ENCODE data around the gene ARHGEF7.

ARHGEF7 gene

GRCh38 chr13:111153279-111153976 is 38.3 kb downstream of the ARHGEF7 start:
- H3K9ac ChIP-seq (ENCODE audit: low read length) = peak overlapping the region; percentile 91
- no peaks in the 10 kb centered on the region for H3K36me3 ChIP-seq (ENCODE audit: control insufficient read depth, insufficient read depth, low read length)
- H3K27me3 ChIP-seq (ENCODE audit: insufficient read depth, low read length, poor library complexity) = no peaks in the 10 kb centered on the region
- DNase-seq = peak; percentile 97
- peak overlapping the region; percentile 99 for H4K8ac ChIP-seq (ENCODE audit: low read depth, low read length)
- peak overlapping the region; percentile 95 for H3K56ac ChIP-seq (ENCODE audit: low read length)
- H4K5ac ChIP-seq (ENCODE audit: low read length) = no peak overlapping the region
- H3K23ac ChIP-seq (ENCODE audit: low read length) = no peak overlapping the region
- H3K4ac ChIP-seq (ENCODE audit: low read depth, low read length) = peak overlapping the region; percentile 74
- H3K4me3 ChIP-seq (ENCODE audit: low read length) = peak overlapping the region; percentile 75
- peaks cover 3% of the 10 kb centered on the region for H3K4me1 ChIP-seq (ENCODE audit: control insufficient read depth, low read depth, low read length)
- WGBS (ENCODE audit: extremely low coverage, insufficient coverage, low lambda C conversion rate) = no CpG with 5 or more reads among the region's 84 CpGs
- peak overlapping the region; percentile 15 for H3K4me2 ChIP-seq (ENCODE audit: low read length)
- peak overlapping the region; percentile 92 for H3K27ac ChIP-seq (ENCODE audit: low read depth, low read length)
- H2BK120ac ChIP-seq (ENCODE audit: low read depth, low read length) = no peak overlapping the region
- H3K18ac ChIP-seq (ENCODE audit: low read length) = peak overlapping the region; percentile 75
- no peak overlapping the region for H2BK15ac ChIP-seq (replicated peaks; ENCODE audit: low read depth)
- no peak overlapping the region for H2BK5ac ChIP-seq (ENCODE audit: low read length)
- peaks cover 19% of the 10 kb centered on the region for H3K79me2 ChIP-seq (ENCODE audit: control insufficient read depth, insufficient read depth, low read length)
- H3K79me1 ChIP-seq (ENCODE audit: low read length) = peaks cover 10% of the 10 kb centered on the region
- no peak overlapping the region for H2AK5ac ChIP-seq (ENCODE audit: low read length)

GRCh38 chr13:111153977-111154332 is 38.8 kb downstream of the ARHGEF7 start:
- Histone ChIP-seq H4K5ac (ENCODE audit: low read length) (no peak overlapping the region), H3K27me3 (ENCODE audit: insufficient read depth, low read length, poor library complexity) (no peaks in the 10 kb centered on the region), H2AK5ac (ENCODE audit: low read length) (no peak overlapping the region), H3K79me1 (ENCODE audit: low read length) (peaks cover 12% of the 10 kb centered on the region), H3K56ac (ENCODE audit: low read length) (peak overlapping the region; percentile 95), H3K4me1 (ENCODE audit: control insufficient read depth, low read depth, low read length) (peaks cover 3% of the 10 kb centered on the region), H4K8ac (ENCODE audit: low read depth, low read length) (no peak overlapping the region), H3K79me2 (ENCODE audit: control insufficient read depth, insufficient read depth, low read length) (peaks cover 21% of the 10 kb centered on the region), H2BK15ac (replicated peaks; ENCODE audit: low read depth) (no peak overlapping the region), H3K4me2 (ENCODE audit: low read length) (peak overlapping the region; percentile 87), H3K4ac (ENCODE audit: low read depth, low read length) (peak overlapping the region; percentile 74), H3K4me3 (ENCODE audit: low read length) (peak overlapping the region; percentile 75), H3K23ac (ENCODE audit: low read length) (no peak overlapping the region), H3K27ac (ENCODE audit: low read depth, low read length) (peak overlapping the region; percentile 92), H2BK120ac (ENCODE audit: low read depth, low read length) (no peak overlapping the region), H3K9ac (ENCODE audit: low read length) (peak overlapping the region; percentile 88), H3K18ac (ENCODE audit: low read length) (peak overlapping the region; percentile 47), H3K36me3 (ENCODE audit: control insufficient read depth, insufficient read depth, low read length) (no peaks in the 10 kb centered on the region), H2BK5ac (ENCODE audit: low read length) (no peak overlapping the region)
- DNase-seq = no peak
- WGBS (ENCODE audit: extremely low coverage, insufficient coverage, low lambda C conversion rate) = no CpG with 5 or more reads among the region's 31 CpGs

GRCh38 chr13:111156421-111156820 is 41.3 kb downstream of the ARHGEF7 start:
- Histone ChIP-seq H3K4ac (ENCODE audit: low read depth, low read length) (no peak overlapping the region), H4K8ac (ENCODE audit: low read depth, low read length) (no peak overlapping the region), H3K4me2 (ENCODE audit: low read length) (no peak overlapping the region), H3K36me3 (ENCODE audit: control insufficient read depth, insufficient read depth, low read length) (no peaks in the 10 kb centered on the region), H2AK5ac (ENCODE audit: low read length) (no peak overlapping the region), H3K56ac (ENCODE audit: low read length) (no peak overlapping the region), H2BK15ac (replicated peaks; ENCODE audit: low read depth) (no peak overlapping the region), H3K9ac (ENCODE audit: low read length) (no peak overlapping the region), H3K27ac (ENCODE audit: low read depth, low read length) (no peak overlapping the region), H2BK5ac (ENCODE audit: low read length) (no peak overlapping the region), H4K5ac (ENCODE audit: low read length) (no peak overlapping the region), H3K23ac (ENCODE audit: low read length) (no peak overlapping the region), H3K18ac (ENCODE audit: low read length) (no peak overlapping the region), H3K4me3 (ENCODE audit: low read length) (no peak overlapping the region), H3K27me3 (ENCODE audit: insufficient read depth, low read length, poor library complexity) (no peaks in the 10 kb centered on the region), H2BK120ac (ENCODE audit: low read depth, low read length) (no peak overlapping the region), H3K79me1 (ENCODE audit: low read length) (peaks cover 19% of the 10 kb centered on the region), H3K79me2 (ENCODE audit: control insufficient read depth, insufficient read depth, low read length) (peaks cover 36% of the 10 kb centered on the region), H3K4me1 (ENCODE audit: control insufficient read depth, low read depth, low read length) (peaks cover 3% of the 10 kb centered on the region)
- DNase-seq = no peak
- WGBS (ENCODE audit: extremely low coverage, insufficient coverage, low lambda C conversion rate) = no CpG with 5 or more reads among the region's 1 CpG

GRCh38 chr13:111158136-111158805 is 43.2 kb downstream of the ARHGEF7 start:
- Histone ChIP-seq H3K4ac (ENCODE audit: low read depth, low read length) (no peak overlapping the region), H3K9ac (ENCODE audit: low read length) (no peak overlapping the region), H3K4me1 (ENCODE audit: control insufficient read depth, low read depth, low read length) (peaks cover 3% of the 10 kb centered on the region), H4K5ac (ENCODE audit: low read length) (no peak overlapping the region), H3K4me3 (ENCODE audit: low read length) (no peak overlapping the region), H3K27ac (ENCODE audit: low read depth, low read length) (no peak overlapping the region), H3K36me3 (ENCODE audit: control insufficient read depth, insufficient read depth, low read length) (no peaks in the 10 kb centered on the region), H2BK120ac (ENCODE audit: low read depth, low read length) (no peak overlapping the region), H3K27me3 (ENCODE audit: insufficient read depth, low read length, poor library complexity) (no peaks in the 10 kb centered on the region), H3K18ac (ENCODE audit: low read length) (no peak overlapping the region), H2AK5ac (ENCODE audit: low read length) (no peak overlapping the region), H3K23ac (ENCODE audit: low read length) (no peak overlapping the region), H3K79me2 (ENCODE audit: control insufficient read depth, insufficient read depth, low read length) (peaks cover 44% of the 10 kb centered on the region), H4K8ac (ENCODE audit: low read depth, low read length) (no peak overlapping the region), H3K79me1 (ENCODE audit: low read length) (peaks cover 23% of the 10 kb centered on the region), H2BK15ac (replicated peaks; ENCODE audit: low read depth) (no peak overlapping the region), H3K56ac (ENCODE audit: low read length) (no peak overlapping the region), H2BK5ac (ENCODE audit: low read length) (no peak overlapping the region), H3K4me2 (ENCODE audit: low read length) (no peak overlapping the region)
- no peak for DNase-seq

- H2BK120ac ChIP-seq (ENCODE audit: low read depth, low read length) = no peak overlapping the region
- no peak overlapping the region for H3K23ac ChIP-seq (ENCODE audit: low read length)
- no peak overlapping the region for H2AK5ac ChIP-seq (ENCODE audit: low read length)
- no peak overlapping the region for H3K4me3 ChIP-seq (ENCODE audit: low read length)
- no peaks in the 10 kb centered on the region for H3K27me3 ChIP-seq (ENCODE audit: insufficient read depth, low read length, poor library complexity)
- no peak for DNase-seq
- no peaks in the 10 kb centered on the region for H3K36me3 ChIP-seq (ENCODE audit: control insufficient read depth, insufficient read depth, low read length)
- no peak overlapping the region for H4K5ac ChIP-seq (ENCODE audit: low read length)
- peaks cover 44% of the 10 kb centered on the region for H3K79me2 ChIP-seq (ENCODE audit: control insufficient read depth, insufficient read depth, low read length)
- H3K18ac ChIP-seq (ENCODE audit: low read length) = no peak overlapping the region
- no CpG with 5 or more reads among the region's 3 CpGs for WGBS (ENCODE audit: extremely low coverage, insufficient coverage, low lambda C conversion rate)
- H3K4me2 ChIP-seq (ENCODE audit: low read length) = no peak overlapping the region
- no peak overlapping the region for H2BK5ac ChIP-seq (ENCODE audit: low read length)
- H3K4me1 ChIP-seq (ENCODE audit: control insufficient read depth, low read depth, low read length) = peaks cover 1% of the 10 kb centered on the region
- H2BK15ac ChIP-seq (replicated peaks; ENCODE audit: low read depth) = no peak overlapping the region
- H4K8ac ChIP-seq (ENCODE audit: low read depth, low read length) = no peak overlapping the region
- H3K79me1 ChIP-seq (ENCODE audit: low read length) = peaks cover 25% of the 10 kb centered on the region
- no peak overlapping the region for H3K56ac ChIP-seq (ENCODE audit: low read length)
- H3K4ac ChIP-seq (ENCODE audit: low read depth, low read length) = no peak overlapping the region
- H3K9ac ChIP-seq (ENCODE audit: low read length) = no peak overlapping the region
- H3K27ac ChIP-seq (ENCODE audit: low read depth, low read length) = no peak overlapping the region
Observed at GRCh38 chr13:111159362-111160320, 44.5 kb downstream of the ARHGEF7 start.

Measured in mesendoderm (in vitro differentiated cells).